Endothelial cell of umbilical vein (primary cell): Measurements from ENCODE around the gene REM2. TPM values are rescaled to one million over a fixed set of nuclear protein-coding genes. Genes with fewer than 3 reads are reported as not detected.

Experiments
- BruUV-seq: library from RNA; stranded (reverse); fragments of 400-500 nt; replicated peaks from 2 replicates; lab custom pipeline; 2021; lab: Mats Ljungman, UMichigan
- CTCF ChIA-PET: fragments of 300-600, 350-600 bp; sonication (Branson Sonifier 250); formaldehyde crosslinking; loops from one replicate; lab custom pipeline; 2021; ENCODE audit warnings: antibody characterized with exemption, inconsistent platforms; lab: Charles Lee
- POLR2A ChIA-PET: fragments of 300-600, 350-600 bp; sonication (Branson Sonifier 250); formaldehyde crosslinking; loops from one replicate; lab custom pipeline; 2021; ENCODE audit warnings: antibody characterized with exemption, inconsistent platforms; lab: Charles Lee
- DNase-seq: peaks from one replicate; pipeline ENCODE4 v3.0.0-alpha.2; 2011; ENCODE audit warnings: low read depth, low spot score
- FAIRE-seq: peaks from 2 replicates; lab custom pipeline; 2011; peaks lifted over from hg19 to GRCh38; lab: Jason Lieb, UNC
- H2AFZ ChIP-seq: 2 replicates; pipeline ENCODE4 v1.6.0; 2012; ENCODE audit warnings: low read depth, low read length, control low read depth, inconsistent platforms
- H3K27ac ChIP-seq: 2 replicates; pipeline ENCODE4 v1.5.1; 2011; ENCODE audit warnings: low read depth, mild to moderate bottlenecking, control low read depth, low read length, moderate library complexity; ENCODE audit not compliant: insufficient read depth
- H3K27me3 ChIP-seq, 2 experiments: 2 replicates each; pipeline versions ENCODE4 v1.6.0 to v1.6.1; 2011; ENCODE audit warnings: low read length in 2 of 2, mixed read lengths in 1 of 2; ENCODE audit not compliant: control insufficient read depth in 2 of 2, insufficient read depth in 2 of 2
- H3K36me3 ChIP-seq, 2 experiments: 2 replicates in 1 of 2; 3 replicates in 1 of 2; pipeline ENCODE4 v1.5.1; 2011; ENCODE audit warnings: low read length in 2 of 2, mild to moderate bottlenecking in 1 of 2, moderate library complexity in 1 of 2; ENCODE audit not compliant: control insufficient read depth in 2 of 2, insufficient read depth in 2 of 2; ENCODE audit errors: extremely low read depth in 1 of 2
- H3K4me1 ChIP-seq: 3 replicates; pipeline ENCODE4 v1.5.1; 2011; ENCODE audit warnings: mild to moderate bottlenecking, low read length; ENCODE audit not compliant: control insufficient read depth, insufficient read depth; ENCODE audit errors: extremely low read depth
- H3K4me2 ChIP-seq: 2 replicates; pipeline ENCODE4 v1.6.1; 2011; ENCODE audit warnings: low read length, control low read depth, mixed read lengths; ENCODE audit not compliant: insufficient read depth
- H3K4me3 ChIP-seq, 3 experiments: fragments of 200-600 bp in 1 of 3; sonication (generic), shearing (Covaris generic) in 1 of 3; replicated peaks in 1 of 3; 2 replicates each; pipeline ENCODE4 v1.5.1; 2011 to 2016; ENCODE audit warnings: control low read depth in 3 of 3, low read length in 3 of 3, mild to moderate bottlenecking in 2 of 3, inconsistent platforms in 1 of 3, low read depth in 1 of 3, moderate library complexity in 1 of 3; ENCODE audit not compliant: insufficient read depth in 1 of 3
- H3K79me2 ChIP-seq: 2 replicates; pipeline ENCODE4 v1.6.0; 2012; ENCODE audit warnings: low read length, inconsistent platforms; ENCODE audit not compliant: control insufficient read depth, insufficient read depth
- H3K9ac ChIP-seq: replicated peaks from 2 replicates; pipeline ENCODE3; 2011; ENCODE audit warnings: low read length, control low read depth; ENCODE audit not compliant: insufficient read depth; ENCODE audit errors: extremely low read depth
- H3K9me1 ChIP-seq: replicated peaks from 3 replicates; pipeline ENCODE4 v1.6.0; 2011; ENCODE audit warnings: mild to moderate bottlenecking, low read length; ENCODE audit not compliant: control insufficient read depth, insufficient read depth; ENCODE audit errors: extremely low read depth
- H3K9me3 ChIP-seq: replicated peaks from 2 replicates; pipeline ENCODE4 v1.5.1; 2012; ENCODE audit warnings: low read length, inconsistent platforms; ENCODE audit not compliant: control insufficient read depth, insufficient read depth
- H4K20me1 ChIP-seq: replicated peaks from 2 replicates; pipeline ENCODE3; 2011; ENCODE audit warnings: mild to moderate bottlenecking, low read length; ENCODE audit not compliant: control insufficient read depth, insufficient read depth; ENCODE audit errors: extremely low read depth
- CTCF ChIP-seq, 2 donors: IDR thresholded peaks; 1 replicate in 1 of 2; 2 replicates in 1 of 2; pipeline ENCODE4 v1.5.1; 2011; ENCODE audit warnings: low read length in 2 of 2, mild to moderate bottlenecking in 2 of 2, moderate library complexity in 2 of 2, control low read depth in 1 of 2, inconsistent platforms in 1 of 2, low read depth in 1 of 2; ENCODE audit not compliant: insufficient read depth in 1 of 2; ENCODE audit errors: extremely low read depth in 1 of 2
- FOS ChIP-seq: IDR thresholded peaks from 2 replicates; pipeline ENCODE4 v1.6.1; 2011; ENCODE audit warnings: mild to moderate bottlenecking, low read length, moderate library complexity, borderline replicate concordance; ENCODE audit not compliant: insufficient read depth
- JUN ChIP-seq: IDR thresholded peaks from 2 replicates; pipeline ENCODE4 v1.6.1; 2011; ENCODE audit warnings: borderline replicate concordance, low read depth; ENCODE audit not compliant: insufficient read length, insufficient read depth
- MYC ChIP-seq: IDR thresholded peaks from one replicate; pipeline ENCODE4 v1.6.1; 2011; ENCODE audit warnings: mild to moderate bottlenecking, low read depth, low read length
- POLR2A ChIP-seq: IDR thresholded peaks from 2 replicates; pipeline ENCODE4 v1.6.1; 2012; ENCODE audit warnings: low read depth, mild to moderate bottlenecking, control low read depth, low read length
- dilution Hi-C: fragments of 300-500 bp; cut with MboI; formaldehyde crosslinking; loops from one replicate; pipeline ENCODE4 v1.15.0; 2019; ENCODE audit warnings: low sequenced_read_pairs; ENCODE audit not compliant: extremely low pct_ligation_motif_present
- intact Hi-C: fragments of 100-400 bp; cut with micrococcal nuclease; formaldehyde crosslinking; loops from one replicate; pipeline ENCODE4 v1.10.0; 2022
- polyA plus RNA-seq, 4 experiments: library from polyadenylated mRNA; depleted of rRNA in 3 of 4; stranded (reverse) in 3 of 4; unstranded in 1 of 4; fragments of >200 nt; gene quantifications; 2 replicates each; pipeline versions ENCODE4 v1.2.1 to v1.2.3, GENCODE V29; 2011 to 2012; ENCODE audit warnings: missing spikeins in 1 of 4
- total RNA-seq: library from RNA; stranded (reverse); gene quantifications from 2 replicates; pipeline ENCODE4 v1.2.3, GENCODE V29; 2021

The REM2 gene
- total and polyA plus RNA-seq, 2 donors (not counting 3 experiments of a cell fraction or from before 2014, with no cell fraction given) = 0.33 TPM; not detected in 1

- FAIRE-seq (no peak), DNase-seq (no peak)
- H4K20me1 ChIP-seq = no peaks in the 10 kb centered on the region
- H3K4me1 ChIP-seq = no peaks in the 10 kb centered on the region
- no peak overlapping the region for H2AFZ ChIP-seq
- H3K36me3 ChIP-seq = peaks cover 13 to 45% of the 10 kb centered on the region in 2 experiments
- no peaks in the 10 kb centered on the region for H3K27me3 ChIP-seq
- no peak overlapping the region for H3K4me3 ChIP-seq
- TF ChIP-seq POLR2A (peak; percentile 28), MYC (no peak), FOS (no peak), JUN (no peak), CTCF (IDR thresholded peaks at IDR 0.05; ENCODE audit: extremely low read depth in 1 of 2, insufficient read depth in 1 of 2, low read depth in 1 of 2, low read length in 2 of 2) (no peak)
- BruUV-seq = no TSS peak
- no peak overlapping the region for H3K4me2 ChIP-seq
- ChIA-PET CTCF (interaction anchor here (1.2 kb wide), 1 partner anchor 18 kb away, joined by 4 read pairs; no protein-coding TSS in a partner anchor), POLR2A (no interaction called here)
- dilution Hi-C loops (no loop called here), intact Hi-C loops (no loop called here)
- H3K27ac ChIP-seq = no peak overlapping the region
- no peaks in the 10 kb centered on the region for H3K9me1 ChIP-seq
- no peaks in the 10 kb centered on the region for H3K9me3 ChIP-seq
- no peak overlapping the region for H3K9ac ChIP-seq
- H3K79me2 ChIP-seq = peaks cover 4% of the 10 kb centered on the region
Measured at GRCh38 chr14:22878271-22879246, 4.5 kb upstream of the REM2 start.
